ENCODE measurements around the gene CNTNAP2.

- TF ChIP-seq CTCF (IDR thresholded peaks at IDR 0.05) (no peak), POLR2A (IDR thresholded peaks at IDR 0.05) (no peak)
Measured at GRCh38 chr7:147952918-147953317, 1836.3 kb downstream of the CNTNAP2 start.

All from suprapubic skin (tissue), 3 donors.